WERI-Rb-1 (cell line): ENCODE results near the gene VAV3.
"Not testable (repeated sequence)": the region's sequence is repeated elsewhere in the genome, so short reads cannot be mapped to it uniquely, and the experiment has no call there.

ENCODE experiments used
- DNase-seq: peaks from one replicate; pipeline ENCODE4 v3.0.0-alpha.2; 2020
- H3K27ac ChIP-seq: fragments of 250-450 bp; sonication (Bioruptor Pico); 2 replicates; pipeline ENCODE4 v1.5.1; 2020; ENCODE audit warnings: mild to moderate bottlenecking, moderate library complexity
- H3K27me3 ChIP-seq: fragments of 250-450 bp; sonication (Bioruptor Pico); 2 replicates; pipeline ENCODE4 v1.5.1; 2021; ENCODE audit warnings: mild to moderate bottlenecking, low read depth, moderate library complexity; ENCODE audit not compliant: insufficient read depth, severe bottlenecking
- H3K36me3 ChIP-seq: fragments of 250-450 bp; sonication (Bioruptor Pico); 2 replicates; pipeline ENCODE4 v1.5.1; 2020; ENCODE audit warnings: mild to moderate bottlenecking, moderate library complexity
- H3K4me3 ChIP-seq: 2 replicates; pipeline ENCODE4 v1.5.1; 2011; ENCODE audit warnings: low read depth, mild to moderate bottlenecking, control low read depth, low read length
- H3K9me3 ChIP-seq: fragments of 250-450 bp; sonication (Bioruptor Pico); 2 replicates; pipeline ENCODE4 v1.5.1; 2021; ENCODE audit warnings: mild to moderate bottlenecking, moderate library complexity; ENCODE audit not compliant: severe bottlenecking
- TF ChIP-seq, protein P1 (sequence below): IDR thresholded peaks from 2 replicates; pipeline ENCODE4 v1.5.1; 2011; ENCODE audit warnings: low read depth, mild to moderate bottlenecking, control low read depth, inconsistent platforms, low read length

The VAV3 gene

GRCh38 chr1:107726860-107727259 is 238.1 kb downstream of the VAV3 start:
- Histone ChIP-seq H3K27me3 (no peaks in the 10 kb centered on the region), H3K27ac (no peak overlapping the region), H3K9me3 (no peaks in the 10 kb centered on the region), H3K36me3 (no peaks in the 10 kb centered on the region), H3K4me3 (no peak overlapping the region)
- TF ChIP-seq, protein P1, sequence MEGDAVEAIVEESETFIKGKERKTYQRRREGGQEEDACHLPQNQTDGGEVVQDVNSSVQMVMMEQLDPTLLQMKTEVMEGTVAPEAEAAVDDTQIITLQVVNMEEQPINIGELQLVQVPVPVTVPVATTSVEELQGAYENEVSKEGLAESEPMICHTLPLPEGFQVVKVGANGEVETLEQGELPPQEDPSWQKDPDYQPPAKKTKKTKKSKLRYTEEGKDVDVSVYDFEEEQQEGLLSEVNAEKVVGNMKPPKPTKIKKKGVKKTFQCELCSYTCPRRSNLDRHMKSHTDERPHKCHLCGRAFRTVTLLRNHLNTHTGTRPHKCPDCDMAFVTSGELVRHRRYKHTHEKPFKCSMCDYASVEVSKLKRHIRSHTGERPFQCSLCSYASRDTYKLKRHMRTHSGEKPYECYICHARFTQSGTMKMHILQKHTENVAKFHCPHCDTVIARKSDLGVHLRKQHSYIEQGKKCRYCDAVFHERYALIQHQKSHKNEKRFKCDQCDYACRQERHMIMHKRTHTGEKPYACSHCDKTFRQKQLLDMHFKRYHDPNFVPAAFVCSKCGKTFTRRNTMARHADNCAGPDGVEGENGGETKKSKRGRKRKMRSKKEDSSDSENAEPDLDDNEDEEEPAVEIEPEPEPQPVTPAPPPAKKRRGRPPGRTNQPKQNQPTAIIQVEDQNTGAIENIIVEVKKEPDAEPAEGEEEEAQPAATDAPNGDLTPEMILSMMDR = no peak
- DNase-seq = no peak

GRCh38 chr1:107724648-107725047 is 240.3 kb downstream of the VAV3 start:
- Histone ChIP-seq H3K27me3 (no peaks in the 10 kb centered on the region), H3K4me3 (no peak overlapping the region), H3K36me3 (no peaks in the 10 kb centered on the region), H3K27ac (no peak overlapping the region), H3K9me3 (peaks cover under 1% of the 10 kb centered on the region)
- no peak for DNase-seq
- TF ChIP-seq, protein P1 = no peak

GRCh38 chr1:107720210-107720609 is 244.8 kb downstream of the VAV3 start:
- H3K9me3 ChIP-seq, H3K4me3 ChIP-seq, H3K36me3 ChIP-seq, DNase-seq, H3K27me3 ChIP-seq, H3K27ac ChIP-seq: not testable (repeated sequence)

DNA sequence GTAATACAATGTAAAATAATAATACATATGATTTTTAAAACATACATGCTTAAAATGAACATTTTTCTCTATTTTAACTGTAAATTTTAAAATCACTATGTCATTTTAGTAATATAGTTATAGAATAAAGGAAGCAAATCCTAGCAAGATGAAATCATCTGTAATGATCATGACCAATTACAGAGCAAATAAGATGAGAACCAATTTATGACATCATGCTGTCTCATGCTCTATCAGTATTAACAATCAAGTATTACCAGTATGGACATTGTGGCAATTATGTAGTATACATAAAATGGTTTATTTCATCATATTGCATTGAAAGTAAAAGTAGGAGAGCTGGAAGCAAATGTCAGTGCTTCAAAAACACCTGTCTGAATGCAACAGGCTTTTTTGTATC is 255.0 kb downstream of the VAV3 start:
- DNase-seq = no peak
- TF ChIP-seq, protein P1 = no peak
- peaks cover 3% of the 10 kb centered on the region for H3K9me3 ChIP-seq
- no peak overlapping the region for H3K4me3 ChIP-seq
- no peak overlapping the region for H3K27ac ChIP-seq
- no peaks in the 10 kb centered on the region for H3K27me3 ChIP-seq
- H3K36me3 ChIP-seq = no peaks in the 10 kb centered on the region

GRCh38 chr1:107707111-107707510 is 257.9 kb downstream of the VAV3 start:
- Histone ChIP-seq H3K27me3 (no peaks in the 10 kb centered on the region), H3K27ac (no peak overlapping the region), H3K9me3 (peaks cover 3% of the 10 kb centered on the region), H3K36me3 (no peaks in the 10 kb centered on the region), H3K4me3 (no peak overlapping the region)
- TF ChIP-seq, protein P1 = no peak
- no peak for DNase-seq

DNA sequence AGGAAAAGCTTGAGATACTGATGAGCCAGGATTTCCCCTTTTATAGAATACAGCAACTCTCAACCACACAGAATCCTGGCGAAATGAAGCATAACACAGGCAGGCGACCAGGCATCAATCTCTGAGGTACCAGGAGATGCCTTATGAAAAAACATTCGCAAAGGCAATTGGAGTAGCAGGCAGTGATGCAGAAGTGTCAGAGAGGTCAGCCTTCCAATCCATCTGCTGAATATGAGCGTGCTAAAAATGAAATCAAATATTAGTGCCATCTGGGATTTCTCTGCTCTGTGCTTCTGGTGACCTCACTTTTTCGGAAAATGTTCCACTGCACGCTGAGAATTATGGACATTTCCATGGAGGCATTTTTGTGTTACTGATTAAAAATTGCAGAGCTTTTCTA is 258.8 kb downstream of the VAV3 start:
- H3K9me3 ChIP-seq = peaks cover 2% of the 10 kb centered on the region
- no peak overlapping the region for H3K27ac ChIP-seq
- TF ChIP-seq, protein P1 = no peak

More for the DNA sequence above, 258.8 kb downstream of the VAV3 start:
- H3K4me3 ChIP-seq = no peak overlapping the region
- H3K27me3 ChIP-seq = no peaks in the 10 kb centered on the region
- H3K36me3 ChIP-seq = no peaks in the 10 kb centered on the region
- DNase-seq = no peak
